RPMI8226 (cell line): ENCODE results near the gene ARTN.

Experiments used
- DNase-seq: peaks from one replicate; pipeline ENCODE4 v3.0.0-alpha.2; 2015

Gene ARTN

GRCh38 chr1:43973981-43974442 is 40.4 kb downstream of the ARTN start:
- peak; percentile 77 for DNase-seq

GRCh38 chr1:43974443-43975248 is 41.0 kb downstream of the ARTN start, which contains the start of gene ATP6V0B:
Gene ATP6V0B, plus strand, starts transcription at chr1:43974960. Its CDS starts 81 bp downstream, at chr1:43975041.
- peak; percentile 99 for DNase-seq

- DNase-seq = peak; percentile 63
Observed at GRCh38 chr1:43975249-43975961, 41.8 kb downstream of the ARTN start.

DNA sequence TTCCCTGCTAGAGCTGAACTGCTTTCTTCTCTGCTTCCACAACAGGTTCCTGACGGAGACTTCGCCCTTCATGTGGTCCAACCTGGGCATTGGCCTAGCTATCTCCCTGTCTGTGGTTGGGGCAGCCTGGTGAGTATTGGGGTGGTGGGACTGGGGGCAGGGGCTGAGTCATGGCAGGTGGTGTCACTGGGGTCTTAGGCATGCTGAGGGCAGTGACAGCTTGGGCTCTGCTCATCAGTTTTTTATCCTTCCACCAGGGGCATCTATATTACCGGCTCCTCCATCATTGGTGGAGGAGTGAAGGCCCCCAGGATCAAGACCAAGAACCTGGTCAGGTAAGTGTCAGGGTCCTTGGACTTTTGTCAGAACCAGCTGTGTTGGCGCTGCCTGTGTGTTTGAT is 42.4 kb downstream of the ARTN start:
- no peak for DNase-seq

GRCh38 chr1:43976890-43977289 is 43.3 kb downstream of the ARTN start:
- DNase-seq = no peak

DNA sequence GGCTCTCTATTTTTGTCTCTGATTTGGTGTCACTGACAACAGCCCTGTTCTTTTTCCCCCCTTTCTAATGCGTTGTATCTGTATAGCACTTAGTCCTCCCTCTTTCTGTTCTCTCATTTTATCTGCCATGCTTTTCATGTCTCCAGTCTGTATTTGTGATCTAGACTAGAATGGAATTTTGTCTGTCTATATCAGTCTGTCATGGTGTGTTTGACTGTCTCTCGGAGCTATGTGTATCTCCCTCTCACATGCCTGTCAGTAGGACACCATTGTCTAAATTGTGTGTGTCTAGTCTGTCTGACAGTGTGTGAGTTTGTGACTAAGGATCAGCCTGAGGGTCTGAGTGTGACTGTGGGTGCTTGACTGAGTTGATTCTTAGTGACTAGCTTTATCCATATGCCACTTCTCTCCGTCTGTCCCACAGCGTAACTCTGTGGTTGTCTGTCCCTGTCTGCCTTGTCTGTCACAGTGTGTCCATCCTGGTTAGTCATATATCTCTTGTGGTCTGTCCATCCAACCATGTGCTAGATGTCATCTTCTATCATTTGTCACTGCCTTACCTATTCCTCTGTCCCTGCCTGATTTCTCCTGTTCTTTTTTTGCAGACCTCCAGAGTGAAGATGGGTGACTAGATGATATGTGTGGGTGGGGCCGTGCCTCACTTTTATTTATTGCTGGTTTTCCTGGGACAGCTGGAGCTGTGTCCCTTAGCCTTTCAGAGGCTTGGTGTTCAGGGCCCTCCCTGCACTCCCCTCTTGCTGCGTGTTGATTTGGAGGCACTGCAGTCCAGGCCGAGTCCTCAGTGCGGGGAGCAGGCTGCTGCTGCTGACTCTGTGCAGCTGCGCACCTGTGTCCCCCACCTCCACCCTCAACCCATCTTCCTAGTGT is 44.0 kb downstream of the ARTN start:
- no peak for DNase-seq

- no peak for DNase-seq
Observed at GRCh38 chr1:43978264-43978550, 44.6 kb downstream of the ARTN start.

DNA sequence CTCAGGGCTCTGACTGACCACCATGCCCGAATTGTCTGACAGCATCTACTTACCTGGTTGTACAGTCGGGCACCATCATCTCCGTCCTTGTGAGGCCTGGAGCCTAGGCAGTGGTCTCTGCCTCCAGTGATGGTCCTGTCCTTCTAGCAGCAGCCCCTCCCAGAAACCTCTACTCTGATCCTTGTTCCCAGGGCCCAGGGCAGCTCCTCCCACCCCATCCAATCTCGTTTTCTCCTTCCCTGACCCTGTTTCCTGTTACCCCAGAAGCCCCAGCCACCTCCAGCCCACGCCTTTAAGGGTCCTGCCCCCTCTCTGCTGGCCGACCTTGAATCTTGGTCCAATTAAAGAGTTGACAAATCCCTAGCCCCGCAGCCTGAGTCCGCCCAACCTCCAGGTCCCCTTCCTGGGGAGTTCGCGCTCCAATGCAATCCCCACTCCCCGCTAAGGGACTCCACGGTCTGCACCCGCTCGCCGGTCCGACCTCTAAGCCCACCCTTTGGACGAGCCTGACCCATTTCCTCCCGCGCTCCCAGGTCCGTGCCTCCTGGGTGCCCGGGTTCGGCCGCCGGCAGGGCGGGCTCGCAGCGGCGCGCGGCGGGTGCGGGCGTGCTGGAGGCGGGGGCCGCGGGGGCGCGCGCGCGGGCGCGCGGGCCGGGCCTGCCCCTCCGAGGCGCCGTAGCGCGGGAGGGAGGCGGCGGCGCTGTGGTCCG is 45.1 kb downstream of the ARTN start, which contains the start of gene B4GALT2:
Gene B4GALT2, plus strand, starts transcription at position 660 of the 710 bp plus-strand sequence. CDS start 1,951 bp downstream, outside the sequence.
- peak; percentile 72 for DNase-seq

DNA sequence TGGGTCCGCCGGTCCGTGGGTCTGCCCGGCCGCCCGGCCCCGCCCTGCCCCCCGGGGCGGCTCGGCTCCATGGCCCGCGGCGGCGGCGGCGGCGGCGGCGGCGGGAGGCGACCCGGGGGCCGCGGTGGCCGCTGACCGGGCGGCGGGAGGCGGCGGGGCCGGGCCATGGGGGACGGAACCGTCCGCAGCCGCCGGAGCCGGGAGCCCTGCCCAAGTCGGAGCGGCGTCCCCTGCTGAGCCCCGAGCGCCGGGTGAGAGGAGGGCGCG is 45.6 kb downstream of the ARTN start:
- DNase-seq = no peak

DNA sequence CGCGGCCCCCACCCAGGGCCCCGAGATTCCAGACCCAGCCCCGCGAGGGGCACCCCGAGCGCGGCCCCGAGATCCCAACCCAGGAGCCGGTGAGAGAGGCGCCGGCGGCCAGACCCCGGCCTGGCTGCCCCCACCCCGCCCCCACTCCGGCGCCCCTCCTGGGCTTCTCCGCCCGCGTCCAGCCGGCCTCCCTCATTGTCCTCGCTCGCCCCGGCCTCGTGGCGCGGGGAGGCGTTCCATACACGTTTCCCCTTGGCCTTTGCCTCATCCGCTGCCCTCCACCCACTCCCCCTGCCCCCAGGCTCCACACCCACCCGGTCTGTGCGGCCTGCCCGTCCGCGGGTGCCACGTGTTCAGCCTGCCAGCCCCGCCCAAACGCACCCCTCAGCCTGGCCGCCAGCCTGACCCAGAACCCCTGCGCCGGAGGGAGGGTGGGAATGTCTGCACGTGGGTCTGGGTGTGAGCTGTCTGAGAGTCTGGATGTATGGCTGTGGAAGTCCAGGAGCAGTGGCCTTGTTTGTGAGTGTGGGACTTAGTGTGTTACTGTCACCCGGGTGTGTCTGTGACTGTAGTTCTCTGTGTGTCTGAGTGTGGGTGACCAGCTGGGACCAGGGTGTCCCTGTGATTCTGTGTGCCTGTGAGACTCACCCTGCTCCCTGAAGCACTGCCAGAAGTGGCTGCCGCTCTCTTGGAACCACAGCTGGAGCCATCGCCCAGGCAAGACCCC is 46.1 kb downstream of the ARTN start:
- DNase-seq = peak; percentile 76

DNA sequence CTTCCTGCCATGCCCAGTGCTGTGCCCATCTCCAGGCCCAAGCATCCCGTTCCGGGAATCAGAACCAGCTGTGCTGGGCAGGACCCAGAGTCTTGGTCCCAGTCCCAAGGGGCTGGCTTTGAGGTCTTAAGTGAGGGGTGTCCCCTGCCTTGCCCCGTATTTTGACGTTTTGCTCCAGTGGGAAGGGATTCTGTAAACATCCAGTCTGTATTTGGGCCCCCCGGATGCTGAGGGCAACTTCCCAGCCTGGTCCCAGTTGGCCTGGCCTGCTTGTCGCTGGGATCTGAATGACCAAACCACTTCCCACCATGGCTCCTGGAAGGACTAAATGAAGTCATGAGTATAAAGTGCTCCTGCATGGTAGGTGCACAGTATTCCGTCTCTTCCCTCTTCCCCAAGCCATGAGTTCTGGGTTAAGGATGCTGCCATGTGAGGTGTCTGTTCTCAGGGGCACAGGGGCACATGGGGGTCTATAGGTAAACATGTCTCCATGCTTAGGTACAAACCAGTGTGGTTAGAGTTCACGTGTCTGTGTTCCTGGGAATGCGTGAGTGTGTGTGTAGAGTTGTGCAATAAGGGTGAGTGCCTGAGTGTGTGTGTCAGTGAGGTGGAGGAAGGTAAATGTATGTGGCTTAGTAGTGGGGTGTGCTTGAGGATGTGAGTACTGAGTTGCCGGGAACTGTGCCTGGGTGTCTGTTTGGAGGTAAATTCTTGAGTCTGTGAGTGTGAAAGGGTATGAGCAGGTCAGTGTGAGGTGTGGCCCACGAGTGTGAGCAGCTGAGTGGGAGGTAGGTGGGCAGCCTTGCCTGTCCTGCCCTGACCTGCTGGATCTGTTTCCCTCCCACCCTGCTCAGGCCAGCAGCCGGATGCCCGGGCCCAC is 46.9 kb downstream of the ARTN start:
- peak; percentile 13 for DNase-seq

DNA sequence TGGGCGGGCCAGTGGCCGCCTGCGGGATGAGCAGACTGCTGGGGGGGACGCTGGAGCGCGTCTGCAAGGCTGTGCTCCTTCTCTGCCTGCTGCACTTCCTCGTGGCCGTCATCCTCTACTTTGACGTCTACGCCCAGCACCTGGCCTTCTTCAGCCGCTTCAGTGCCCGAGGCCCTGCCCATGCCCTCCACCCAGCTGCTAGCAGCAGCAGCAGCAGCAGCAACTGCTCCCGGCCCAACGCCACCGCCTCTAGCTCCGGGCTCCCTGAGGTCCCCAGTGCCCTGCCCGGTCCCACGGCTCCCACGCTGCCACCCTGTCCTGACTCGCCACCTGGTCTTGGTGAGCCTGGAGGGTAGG is 47.5 kb downstream of the ARTN start:
- no peak for DNase-seq

- no peak for DNase-seq
Observed at GRCh38 chr1:43981636-43982035, 48.0 kb downstream of the ARTN start.

- DNase-seq = no peak
Observed at GRCh38 chr1:43982241-43982640, 48.6 kb downstream of the ARTN start.

DNA sequence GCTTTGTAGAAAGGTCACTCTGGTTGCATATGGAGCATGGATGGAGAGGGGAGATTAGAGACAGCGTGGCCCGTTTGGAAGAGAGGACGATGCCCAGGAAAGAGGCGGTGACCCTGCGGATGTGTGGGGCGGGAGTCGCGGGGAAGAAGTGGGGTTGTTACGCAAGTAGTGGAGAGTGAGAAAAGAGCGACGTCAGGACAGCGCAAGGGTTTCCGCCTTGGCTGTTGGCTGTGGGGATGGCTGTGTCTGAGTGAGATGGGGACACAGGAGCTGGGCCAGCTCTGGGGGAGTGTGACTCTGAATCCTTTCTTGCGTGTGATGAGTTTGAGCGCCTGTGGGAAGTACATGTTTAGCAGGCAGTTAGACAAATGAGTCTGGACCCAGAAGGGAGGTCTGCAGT is 49.2 kb downstream of the ARTN start:
- no peak for DNase-seq

DNA sequence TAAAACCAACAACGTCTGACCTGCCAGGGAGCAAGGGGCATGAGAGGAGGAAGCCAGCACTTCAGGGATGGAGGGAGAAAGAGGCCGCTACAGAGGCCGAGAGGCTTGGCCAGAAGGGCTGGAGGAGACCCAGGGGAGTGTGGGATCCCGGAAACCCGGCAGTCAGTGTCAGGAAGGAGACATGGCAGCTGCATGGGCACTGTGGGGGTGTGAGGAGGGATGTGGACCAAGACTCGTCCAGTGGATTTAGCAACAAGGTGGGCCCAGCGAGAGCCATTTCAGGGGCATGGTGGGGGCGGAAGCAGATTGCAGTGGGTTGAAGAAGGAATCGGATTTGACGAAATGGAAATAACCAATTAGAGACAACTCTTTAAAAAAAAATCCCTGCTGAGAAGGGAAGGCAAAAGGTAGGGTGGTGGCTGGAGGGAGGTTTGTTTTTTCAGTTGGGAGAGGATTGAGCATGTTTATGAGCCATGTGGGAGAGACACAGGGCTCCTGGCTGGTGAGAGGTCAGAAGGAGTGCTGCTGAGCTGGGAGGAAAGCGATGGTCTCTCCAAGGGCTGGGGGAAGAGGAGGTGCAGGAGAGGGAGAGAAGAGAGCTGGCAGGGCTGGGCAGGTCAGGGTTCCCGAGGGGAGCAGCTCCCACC is 49.8 kb downstream of the ARTN start:
- DNase-seq = no peak

GRCh38 chr1:43984855-43985254 is 51.3 kb downstream of the ARTN start:
- no peak for DNase-seq

- DNase-seq = no peak
Observed at GRCh38 chr1:43985984-43986595, 52.5 kb downstream of the ARTN start.

DNA sequence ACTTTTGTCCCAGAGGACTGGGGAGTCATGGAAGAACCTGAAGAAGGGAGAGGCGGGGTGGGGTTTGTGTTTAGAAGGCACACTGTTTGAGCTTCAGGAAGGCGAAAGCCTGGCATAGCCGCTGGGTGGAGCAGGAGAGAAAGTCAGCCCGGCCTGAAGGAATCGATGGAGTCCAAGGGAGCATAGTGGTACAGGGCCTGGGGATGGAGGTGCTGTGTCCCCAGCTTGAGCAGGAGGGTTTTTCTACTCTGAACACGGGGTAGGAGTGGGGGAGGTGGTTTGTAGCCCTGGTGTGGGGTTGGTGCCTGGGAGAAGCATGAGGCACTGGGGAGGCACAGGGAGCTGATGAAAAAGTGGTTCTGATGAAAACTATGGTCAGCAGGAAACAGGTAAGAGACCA is 53.1 kb downstream of the ARTN start:
- no peak for DNase-seq
